Measurements from ENCODE around the gene NXPH3.
A peak's percentile ranks its signal among the peaks of the same experiment; 100 is the strongest.

Gene NXPH3

DNA sequence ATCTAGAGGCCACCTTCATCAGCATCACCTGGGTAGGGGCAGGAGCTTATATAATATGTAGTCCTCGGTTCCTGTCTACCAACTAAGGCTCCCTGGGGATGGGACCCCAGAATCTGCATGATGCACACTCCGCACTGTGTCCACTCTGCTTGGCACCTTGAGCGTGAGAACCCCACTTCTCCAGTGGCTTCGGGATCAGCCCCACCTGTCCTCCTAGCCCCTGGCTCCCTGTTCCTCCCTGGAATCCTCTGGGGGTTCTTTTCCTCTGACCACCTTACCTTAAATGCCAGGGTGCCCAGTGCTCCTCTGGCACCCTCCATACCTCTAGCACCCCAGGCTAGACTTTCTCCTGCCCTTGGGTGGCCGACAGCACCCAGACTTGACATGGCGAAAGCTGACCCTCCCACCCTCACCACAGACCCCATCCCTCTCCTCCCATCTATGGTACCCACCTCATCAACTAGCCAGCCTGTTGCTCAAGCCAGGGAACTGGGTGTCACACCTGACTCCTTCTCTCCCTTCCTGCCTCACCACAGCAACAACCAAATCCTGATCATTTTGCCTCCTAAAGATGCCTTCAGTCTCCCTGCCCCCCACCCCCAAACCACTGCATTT, 2.8 kb upstream of the NXPH3 start:
- DNase-seq (ENCODE audit: low read depth): no peak
- H3K4me3 ChIP-seq (ENCODE audit: low read length): no peak overlapping the region
- TF ChIP-seq CTCF (IDR thresholded peaks at IDR 0.05; ENCODE audit: insufficient read depth, low read depth, low read length, missing control alignments): no peak

GRCh38 chr17:49573510-49574322, 2.0 kb upstream of the NXPH3 start:
- no peak for DNase-seq (ENCODE audit: low read depth)
- no peak for TF ChIP-seq CTCF (IDR thresholded peaks at IDR 0.05; ENCODE audit: insufficient read depth, low read depth, low read length, missing control alignments)
- no peak overlapping the region for H3K4me3 ChIP-seq (ENCODE audit: low read length)

- no peak for DNase-seq (ENCODE audit: low read depth)
- TF ChIP-seq CTCF (IDR thresholded peaks at IDR 0.05; ENCODE audit: insufficient read depth, low read depth, low read length, missing control alignments): no peak
- H3K4me3 ChIP-seq (ENCODE audit: low read length): no peak overlapping the region
Observed at GRCh38 chr17:49574323-49574781, 1.3 kb upstream of the NXPH3 start.

DNA sequence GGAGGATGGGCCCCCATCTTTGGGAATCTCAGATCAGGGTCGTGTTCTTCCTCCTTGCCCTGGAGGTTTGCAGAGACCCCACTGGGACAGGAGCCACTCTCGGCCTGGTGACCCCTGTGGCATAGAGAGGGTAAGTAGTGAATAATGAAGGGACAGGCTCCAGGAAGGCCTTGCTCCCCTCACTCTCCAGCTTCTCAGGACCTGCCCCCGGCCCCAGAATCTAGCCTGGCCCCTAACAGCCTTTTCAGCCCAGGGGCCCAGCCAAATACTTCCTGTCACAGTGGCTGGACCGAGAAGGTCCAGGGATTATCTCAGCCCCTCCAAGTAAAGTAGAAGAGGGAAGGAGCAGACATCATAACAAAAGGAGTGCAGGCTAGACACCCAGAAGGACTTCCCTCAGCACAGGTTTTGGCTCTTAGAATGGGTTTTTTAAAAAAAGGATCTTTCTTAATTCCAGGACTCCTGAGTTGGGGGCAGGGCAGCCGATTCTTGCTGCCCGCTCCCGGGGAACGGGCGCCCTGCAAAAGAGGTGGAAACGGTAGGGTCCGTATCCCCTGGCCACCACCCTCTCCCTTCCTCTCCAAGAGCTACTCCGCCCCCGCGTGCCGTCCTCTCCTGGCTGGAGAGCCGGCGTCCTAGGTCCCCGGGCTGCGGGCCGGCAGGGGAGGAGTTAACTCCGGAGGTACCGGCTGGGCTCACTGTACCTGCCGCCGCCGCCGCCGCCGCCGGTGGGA, 559 bp upstream of the NXPH3 start:
- TF ChIP-seq CTCF (IDR thresholded peaks at IDR 0.05; ENCODE audit: insufficient read depth, low read depth, low read length, missing control alignments): no peak
- no peak for DNase-seq (ENCODE audit: low read depth)
- H3K4me3 ChIP-seq (ENCODE audit: low read length): peak overlapping the region; percentile 7

GRCh38 chr17:49576088-49576916, 631 bp downstream of the NXPH3 start:
- no peak for TF ChIP-seq CTCF (IDR thresholded peaks at IDR 0.05; ENCODE audit: insufficient read depth, low read depth, low read length, missing control alignments)
- peak overlapping the region; percentile 55 for H3K4me3 ChIP-seq (ENCODE audit: low read length)
- peak; percentile 52 for DNase-seq (ENCODE audit: low read depth)

DNA sequence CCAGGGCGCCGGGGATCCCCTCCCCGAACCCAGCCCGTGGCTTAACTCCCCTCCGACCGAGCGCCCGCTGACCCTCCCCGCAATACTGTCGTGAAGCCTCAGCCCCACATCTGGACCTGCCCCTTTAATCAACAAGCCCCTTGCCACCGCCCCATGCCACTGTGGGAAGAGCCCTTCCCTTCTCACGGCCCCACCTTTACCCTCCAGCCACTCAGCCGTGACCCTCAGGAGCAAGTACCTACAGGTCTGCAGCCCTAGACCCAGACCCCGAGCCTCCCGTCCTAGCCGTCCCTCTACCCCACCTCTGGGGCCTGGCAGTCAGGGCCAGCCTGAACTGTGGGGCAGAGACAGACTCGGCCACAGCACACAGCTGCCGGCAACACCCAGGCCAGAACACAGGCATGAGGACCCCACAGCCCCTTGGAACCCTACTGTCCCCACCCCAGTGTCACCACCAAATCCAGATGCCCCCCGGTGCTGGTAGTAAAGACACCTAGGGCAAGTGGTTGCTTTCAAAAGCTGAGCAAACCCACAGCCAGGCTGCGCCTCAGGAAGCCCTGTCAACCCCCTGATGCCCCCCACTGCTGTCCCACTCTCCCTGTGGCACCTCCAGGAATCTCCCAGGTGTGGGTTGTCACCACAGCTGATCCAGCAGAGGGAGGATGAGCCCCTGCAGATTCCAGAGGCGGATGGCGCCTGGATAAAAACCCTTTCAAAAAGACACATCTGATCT, 1.4 kb downstream of the NXPH3 start:
- no peak for TF ChIP-seq CTCF (IDR thresholded peaks at IDR 0.05; ENCODE audit: insufficient read depth, low read depth, low read length, missing control alignments)
- H3K4me3 ChIP-seq (ENCODE audit: low read length): peak overlapping the region; percentile 55
- DNase-seq (ENCODE audit: low read depth): no peak
